Bronchial epithelial cell (primary cell): Measurements from ENCODE around the gene EIF2A. TPM values are rescaled to one million over a fixed set of nuclear protein-coding genes. Genes with fewer than 3 reads are reported as not detected.
A peak's percentile ranks its signal among the peaks of the same experiment; 100 is the strongest.

Experiments
- DNase-seq: peaks from one replicate; pipeline ENCODE4 v3.0.0-alpha.2; 2010; ENCODE audit warnings: low read depth
- FAIRE-seq: peaks from 2 replicates; lab custom pipeline; 2011; peaks lifted over from hg19 to GRCh38; lab: Jason Lieb, UNC
- H3K27me3 ChIP-seq: 2 replicates; pipeline ENCODE4 v1.5.1; 2011; ENCODE audit warnings: low read length; ENCODE audit not compliant: control insufficient read depth, insufficient read depth
- H3K36me3 ChIP-seq: 2 replicates; pipeline ENCODE4 v1.5.1; 2011; ENCODE audit warnings: low read length; ENCODE audit not compliant: control insufficient read depth, insufficient read depth
- H3K4me3 ChIP-seq: 2 replicates; pipeline ENCODE4 v1.5.1; 2011; ENCODE audit warnings: mild to moderate bottlenecking, low read depth, low read length, control low read depth
- total RNA-seq: library from RNA; depleted of rRNA; stranded (reverse); fragments of >200 nt; gene quantifications from 2 replicates; pipeline ENCODE4 v1.2.1, GENCODE V29; 2014
- TF ChIP-seq, protein P1 (sequence below): IDR thresholded peaks from 2 replicates; pipeline ENCODE4 v1.5.1; 2011; ENCODE audit warnings: mild to moderate bottlenecking, moderate library complexity, low read length, control low read depth, inconsistent platforms; ENCODE audit not compliant: insufficient read depth, severe bottlenecking

EIF2A gene
- total RNA-seq, 1 donor from 2014 or later, result 222 TPM

DNA sequence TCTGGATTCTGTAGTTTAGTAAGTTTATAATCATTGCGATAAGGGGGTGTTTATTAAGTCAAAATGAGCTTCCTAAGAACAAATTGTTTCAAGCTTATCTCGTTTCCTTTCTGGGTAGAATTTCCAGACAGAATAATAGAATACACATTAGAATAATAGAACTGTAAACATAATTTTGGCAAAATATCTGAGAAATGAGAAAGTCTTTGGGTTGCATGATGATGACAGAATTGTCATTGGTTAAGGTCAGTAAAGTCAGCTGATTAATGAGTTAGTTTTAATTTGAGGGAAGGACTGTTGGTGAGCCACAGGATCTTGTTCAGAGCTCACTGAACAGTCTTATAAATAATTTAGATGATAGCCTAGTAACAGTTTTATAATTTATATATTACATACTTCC, 10.2 kb downstream of the EIF2A start:
- H3K27me3 ChIP-seq, result no peaks in the 10 kb centered on the region
- H3K4me3 ChIP-seq, result no peak overlapping the region
- FAIRE-seq (no peak), DNase-seq (no peak)
- peaks cover 1% of the 10 kb centered on the region for H3K36me3 ChIP-seq
- TF ChIP-seq, protein P1, sequence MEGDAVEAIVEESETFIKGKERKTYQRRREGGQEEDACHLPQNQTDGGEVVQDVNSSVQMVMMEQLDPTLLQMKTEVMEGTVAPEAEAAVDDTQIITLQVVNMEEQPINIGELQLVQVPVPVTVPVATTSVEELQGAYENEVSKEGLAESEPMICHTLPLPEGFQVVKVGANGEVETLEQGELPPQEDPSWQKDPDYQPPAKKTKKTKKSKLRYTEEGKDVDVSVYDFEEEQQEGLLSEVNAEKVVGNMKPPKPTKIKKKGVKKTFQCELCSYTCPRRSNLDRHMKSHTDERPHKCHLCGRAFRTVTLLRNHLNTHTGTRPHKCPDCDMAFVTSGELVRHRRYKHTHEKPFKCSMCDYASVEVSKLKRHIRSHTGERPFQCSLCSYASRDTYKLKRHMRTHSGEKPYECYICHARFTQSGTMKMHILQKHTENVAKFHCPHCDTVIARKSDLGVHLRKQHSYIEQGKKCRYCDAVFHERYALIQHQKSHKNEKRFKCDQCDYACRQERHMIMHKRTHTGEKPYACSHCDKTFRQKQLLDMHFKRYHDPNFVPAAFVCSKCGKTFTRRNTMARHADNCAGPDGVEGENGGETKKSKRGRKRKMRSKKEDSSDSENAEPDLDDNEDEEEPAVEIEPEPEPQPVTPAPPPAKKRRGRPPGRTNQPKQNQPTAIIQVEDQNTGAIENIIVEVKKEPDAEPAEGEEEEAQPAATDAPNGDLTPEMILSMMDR, result no peak

DNA sequence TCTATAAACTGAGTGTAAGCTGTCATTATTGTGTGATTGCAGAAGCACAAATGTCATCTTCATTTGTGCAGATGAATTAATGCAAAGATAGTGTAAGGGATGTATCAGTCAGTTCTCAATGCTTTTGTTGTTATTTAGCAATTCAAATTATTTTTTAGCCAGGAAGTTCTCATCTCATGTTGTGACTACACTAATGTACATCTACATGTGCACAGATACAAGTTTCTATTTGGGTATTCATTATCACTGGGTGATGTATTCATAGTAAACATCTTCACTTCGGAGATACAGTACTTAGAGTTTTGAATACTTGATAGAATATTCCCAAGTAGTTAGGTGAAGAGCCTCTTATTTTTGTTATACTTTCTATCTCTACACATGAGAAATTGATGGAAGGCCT, 11.1 kb downstream of the EIF2A start:
- peaks cover 1% of the 10 kb centered on the region for H3K36me3 ChIP-seq
- H3K27me3 ChIP-seq, result no peaks in the 10 kb centered on the region
- TF ChIP-seq, protein P1, result no peak
- FAIRE-seq (no peak), DNase-seq (no peak)
- H3K4me3 ChIP-seq, result no peak overlapping the region

DNA sequence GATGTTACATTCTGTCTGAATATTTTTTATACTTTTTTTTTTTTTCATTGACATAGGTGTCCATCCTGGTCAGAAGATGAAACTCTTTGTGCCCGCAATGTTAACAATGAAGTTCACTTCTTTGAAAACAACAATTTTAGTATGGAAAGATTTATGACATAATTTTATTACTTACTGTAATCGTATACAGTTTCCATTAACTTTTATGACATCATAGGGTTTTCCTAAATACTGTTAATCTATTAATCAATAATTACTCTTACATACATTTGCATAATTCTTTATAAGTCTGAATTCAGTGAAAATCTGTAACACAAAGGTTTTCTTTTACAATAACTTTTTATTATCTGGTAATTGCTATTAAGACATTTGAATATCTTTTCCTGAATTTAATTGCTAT, 17.7 kb downstream of the EIF2A start:
- FAIRE-seq (no peak), DNase-seq (no peak)
- Histone ChIP-seq H3K36me3 (peaks cover 4% of the 10 kb centered on the region), H3K27me3 (no peaks in the 10 kb centered on the region), H3K4me3 (no peak overlapping the region)
- TF ChIP-seq, protein P1, result no peak

DNA sequence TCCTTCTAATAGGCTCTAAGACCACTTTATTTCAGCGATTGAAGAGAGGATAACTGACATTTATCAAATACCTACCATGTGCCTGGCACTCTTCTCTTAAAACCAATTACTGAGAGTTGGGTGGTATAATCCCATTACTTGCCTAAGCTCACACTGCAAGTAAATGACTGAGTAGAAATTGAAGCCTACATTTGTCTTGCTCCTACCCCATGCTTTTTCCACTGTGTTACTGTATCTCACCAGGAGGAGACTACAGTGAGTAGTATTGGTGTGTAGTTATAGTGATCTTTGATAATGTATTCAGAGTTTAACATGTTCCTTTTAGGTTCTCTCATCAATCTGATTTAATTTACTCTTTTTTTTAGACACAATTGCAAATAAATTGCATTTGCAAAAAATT, 20.7 kb downstream of the EIF2A start:
- DNase-seq (no peak), FAIRE-seq (no peak)
- Histone ChIP-seq H3K27me3 (no peaks in the 10 kb centered on the region), H3K36me3 (peaks cover 6% of the 10 kb centered on the region), H3K4me3 (no peak overlapping the region)
- TF ChIP-seq, protein P1, result no peak

DNA sequence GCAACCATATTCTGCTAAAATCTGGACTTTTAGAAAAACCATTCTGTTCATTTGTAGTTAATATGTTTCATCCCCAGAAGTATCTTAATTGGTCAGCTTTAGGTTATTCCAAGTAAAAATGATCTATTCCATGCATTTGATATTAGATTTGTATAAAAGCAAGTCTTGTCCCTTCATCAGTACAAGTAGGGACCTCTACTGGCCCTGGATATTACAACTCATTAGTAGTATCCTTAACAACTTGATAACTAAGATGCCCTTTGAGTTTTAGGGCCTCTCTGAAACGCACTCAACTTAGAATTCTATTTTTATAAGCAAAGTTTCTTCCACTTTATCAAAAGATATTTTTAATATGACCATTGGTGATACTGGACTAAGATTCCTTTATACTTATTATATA, 31.3 kb downstream of the EIF2A start:
- DNase-seq (peak; percentile 15), FAIRE-seq (no peak)
- peaks cover 3% of the 10 kb centered on the region for H3K36me3 ChIP-seq
- TF ChIP-seq, protein P1, result no peak
- no peaks in the 10 kb centered on the region for H3K27me3 ChIP-seq
- no peak overlapping the region for H3K4me3 ChIP-seq

DNA sequence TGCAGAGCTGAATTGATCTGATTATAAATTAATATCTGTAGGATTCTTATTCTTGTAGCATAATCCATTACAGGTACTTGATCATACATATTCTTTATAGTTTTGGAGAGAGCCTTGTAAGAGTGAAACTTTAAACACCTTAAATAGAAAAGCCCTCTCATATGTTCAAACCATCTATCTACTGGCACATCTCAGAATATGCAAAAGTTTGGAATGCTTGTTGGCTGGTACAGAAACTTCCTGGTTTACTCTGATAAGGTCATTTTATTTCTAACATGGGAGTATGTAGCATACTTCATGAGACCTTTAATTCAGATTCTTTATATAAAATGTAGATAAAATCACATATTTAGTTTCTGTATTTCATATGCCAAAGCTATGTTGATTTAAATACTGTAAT, 34.6 kb downstream of the EIF2A start:
- no peaks in the 10 kb centered on the region for H3K27me3 ChIP-seq
- no peak for DNase-seq
- no peak overlapping the region for H3K4me3 ChIP-seq
- TF ChIP-seq, protein P1, result no peak
- FAIRE-seq, result no peak
- H3K36me3 ChIP-seq, result peaks cover 6% of the 10 kb centered on the region
